ENCODE measurements around the gene LRRC32. TPM values are rescaled to one million over a fixed set of nuclear protein-coding genes. Genes with fewer than 3 reads are reported as not detected.

LRRC32 gene
- total and polyA plus RNA-seq, 2 experiments from 2014 or later, result 0.42 to 0.58 TPM

DNA sequence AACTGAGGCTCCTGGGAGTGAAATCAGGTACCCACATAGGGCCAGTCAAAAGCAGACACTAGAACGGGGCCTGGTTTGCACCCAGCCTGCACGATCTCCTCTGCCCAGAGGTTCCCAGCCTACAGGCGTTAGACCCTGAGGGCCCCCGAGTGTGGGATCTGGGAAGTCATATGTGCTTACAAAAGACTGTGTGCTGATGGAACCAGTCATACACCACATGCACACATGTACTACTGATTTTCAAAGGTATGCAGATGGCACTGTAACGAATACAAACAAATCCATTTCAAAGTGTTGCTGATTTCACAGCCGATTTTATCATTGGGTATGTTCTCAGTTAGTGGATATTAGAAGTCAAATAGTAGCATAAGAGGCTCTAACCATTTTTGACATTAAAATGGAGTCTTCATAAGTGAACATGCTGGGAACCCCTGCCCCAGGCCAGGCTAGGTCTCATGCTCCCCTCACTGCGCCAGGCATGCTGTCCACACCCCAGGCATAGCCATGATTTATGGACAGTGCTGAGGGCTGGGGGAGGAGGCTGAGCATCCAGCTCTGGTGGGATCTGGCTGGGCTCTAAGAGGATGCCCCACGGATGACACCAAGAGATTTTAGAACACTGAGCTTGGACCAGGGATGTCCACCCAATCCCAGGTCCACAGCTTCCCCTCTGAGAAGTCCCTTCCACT is 38.6 kb upstream of the LRRC32 start:
- Histone ChIP-seq H3K79me2 (replicated peaks; ENCODE audit: insufficient read depth) (no peaks in the 10 kb centered on the region), H3K4me3 (no peak overlapping the region), H3K9me2 (ENCODE audit: insufficient read depth) (no peaks in the 10 kb centered on the region), H3K36me3 (ENCODE audit: insufficient read depth) (no peaks in the 10 kb centered on the region), H3K27ac (ENCODE audit: low read depth) (no peak overlapping the region), H4K20me1 (replicated peaks; ENCODE audit: insufficient read depth) (no peaks in the 10 kb centered on the region), H3K4me2 (no peak overlapping the region), H3K4me1 (ENCODE audit: insufficient read depth) (peaks cover 5% of the 10 kb centered on the region), H3K27me3 (ENCODE audit: insufficient read depth) (no peaks in the 10 kb centered on the region), H2AFZ (no peak overlapping the region), H3F3A (replicated peaks; ENCODE audit: low read depth) (no peaks in the 10 kb centered on the region)
- Mint-ChIP-seq H3K27ac (no peak overlapping the region), H3K9me3 (peaks cover 19% of the 10 kb centered on the region), H3K36me3 (ENCODE audit: low read depth) (peaks cover 18% of the 10 kb centered on the region), H3K27me3 (ENCODE audit: insufficient read depth, low read depth, poor library complexity) (peaks cover 13% of the 10 kb centered on the region), H3K4me3 (no peak overlapping the region), H3K4me1 (peaks cover 9% of the 10 kb centered on the region)
- DNase-seq (ENCODE audit: low spot score) (no peak), ATAC-seq (no peak)
- TF ChIP-seq EZH2 (IDR thresholded peaks at IDR 0.05; ENCODE audit: low read depth, unreplicated experiment), result no peak
- TF ChIP-seq, protein P1, sequence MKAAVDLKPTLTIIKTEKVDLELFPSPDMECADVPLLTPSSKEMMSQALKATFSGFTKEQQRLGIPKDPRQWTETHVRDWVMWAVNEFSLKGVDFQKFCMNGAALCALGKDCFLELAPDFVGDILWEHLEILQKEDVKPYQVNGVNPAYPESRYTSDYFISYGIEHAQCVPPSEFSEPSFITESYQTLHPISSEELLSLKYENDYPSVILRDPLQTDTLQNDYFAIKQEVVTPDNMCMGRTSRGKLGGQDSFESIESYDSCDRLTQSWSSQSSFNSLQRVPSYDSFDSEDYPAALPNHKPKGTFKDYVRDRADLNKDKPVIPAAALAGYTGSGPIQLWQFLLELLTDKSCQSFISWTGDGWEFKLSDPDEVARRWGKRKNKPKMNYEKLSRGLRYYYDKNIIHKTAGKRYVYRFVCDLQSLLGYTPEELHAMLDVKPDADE (IDR thresholded peaks at IDR 0.05), result no peak
- no peak for TF ChIP-seq EZH2phosphoT487 (IDR thresholded peaks at IDR 0.05; ENCODE audit: unreplicated experiment)
- no peak for TF ChIP-seq ZNF331 (CRISPR knock-in tag; IDR thresholded peaks at IDR 0.05; ENCODE audit: low read depth)
- TF ChIP-seq, protein P2, sequence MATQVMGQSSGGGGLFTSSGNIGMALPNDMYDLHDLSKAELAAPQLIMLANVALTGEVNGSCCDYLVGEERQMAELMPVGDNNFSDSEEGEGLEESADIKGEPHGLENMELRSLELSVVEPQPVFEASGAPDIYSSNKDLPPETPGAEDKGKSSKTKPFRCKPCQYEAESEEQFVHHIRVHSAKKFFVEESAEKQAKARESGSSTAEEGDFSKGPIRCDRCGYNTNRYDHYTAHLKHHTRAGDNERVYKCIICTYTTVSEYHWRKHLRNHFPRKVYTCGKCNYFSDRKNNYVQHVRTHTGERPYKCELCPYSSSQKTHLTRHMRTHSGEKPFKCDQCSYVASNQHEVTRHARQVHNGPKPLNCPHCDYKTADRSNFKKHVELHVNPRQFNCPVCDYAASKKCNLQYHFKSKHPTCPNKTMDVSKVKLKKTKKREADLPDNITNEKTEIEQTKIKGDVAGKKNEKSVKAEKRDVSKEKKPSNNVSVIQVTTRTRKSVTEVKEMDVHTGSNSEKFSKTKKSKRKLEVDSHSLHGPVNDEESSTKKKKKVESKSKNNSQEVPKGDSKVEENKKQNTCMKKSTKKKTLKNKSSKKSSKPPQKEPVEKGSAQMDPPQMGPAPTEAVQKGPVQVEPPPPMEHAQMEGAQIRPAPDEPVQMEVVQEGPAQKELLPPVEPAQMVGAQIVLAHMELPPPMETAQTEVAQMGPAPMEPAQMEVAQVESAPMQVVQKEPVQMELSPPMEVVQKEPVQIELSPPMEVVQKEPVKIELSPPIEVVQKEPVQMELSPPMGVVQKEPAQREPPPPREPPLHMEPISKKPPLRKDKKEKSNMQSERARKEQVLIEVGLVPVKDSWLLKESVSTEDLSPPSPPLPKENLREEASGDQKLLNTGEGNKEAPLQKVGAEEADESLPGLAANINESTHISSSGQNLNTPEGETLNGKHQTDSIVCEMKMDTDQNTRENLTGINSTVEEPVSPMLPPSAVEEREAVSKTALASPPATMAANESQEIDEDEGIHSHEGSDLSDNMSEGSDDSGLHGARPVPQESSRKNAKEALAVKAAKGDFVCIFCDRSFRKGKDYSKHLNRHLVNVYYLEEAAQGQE (IDR thresholded peaks at IDR 0.05; ENCODE audit: unreplicated experiment), result no peak
- TF ChIP-seq, protein P3, sequence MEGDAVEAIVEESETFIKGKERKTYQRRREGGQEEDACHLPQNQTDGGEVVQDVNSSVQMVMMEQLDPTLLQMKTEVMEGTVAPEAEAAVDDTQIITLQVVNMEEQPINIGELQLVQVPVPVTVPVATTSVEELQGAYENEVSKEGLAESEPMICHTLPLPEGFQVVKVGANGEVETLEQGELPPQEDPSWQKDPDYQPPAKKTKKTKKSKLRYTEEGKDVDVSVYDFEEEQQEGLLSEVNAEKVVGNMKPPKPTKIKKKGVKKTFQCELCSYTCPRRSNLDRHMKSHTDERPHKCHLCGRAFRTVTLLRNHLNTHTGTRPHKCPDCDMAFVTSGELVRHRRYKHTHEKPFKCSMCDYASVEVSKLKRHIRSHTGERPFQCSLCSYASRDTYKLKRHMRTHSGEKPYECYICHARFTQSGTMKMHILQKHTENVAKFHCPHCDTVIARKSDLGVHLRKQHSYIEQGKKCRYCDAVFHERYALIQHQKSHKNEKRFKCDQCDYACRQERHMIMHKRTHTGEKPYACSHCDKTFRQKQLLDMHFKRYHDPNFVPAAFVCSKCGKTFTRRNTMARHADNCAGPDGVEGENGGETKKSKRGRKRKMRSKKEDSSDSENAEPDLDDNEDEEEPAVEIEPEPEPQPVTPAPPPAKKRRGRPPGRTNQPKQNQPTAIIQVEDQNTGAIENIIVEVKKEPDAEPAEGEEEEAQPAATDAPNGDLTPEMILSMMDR (conservative IDR thresholded peaks at IDR 0.05; ENCODE audit: low read depth in 2 of 2), result no peak
- TF ChIP-seq STAT1 (IDR thresholded peaks at IDR 0.05; ENCODE audit: unreplicated experiment), result no peak
- TF ChIP-seq NANOG (IDR thresholded peaks at IDR 0.05; ENCODE audit: borderline replicate concordance), result no peak
- no peak for TF ChIP-seq JUNB (IDR thresholded peaks at IDR 0.05; ENCODE audit: unreplicated experiment)
- TF ChIP-seq CREB1 (CRISPR knock-in tag; IDR thresholded peaks at IDR 0.05; ENCODE audit: low read depth), result no peak
